Hepatocyte (in vitro differentiated cells): Measurements from ENCODE around the gene RASGEF1C.

Source experiments
- CTCF ChIP-seq: fragments of 200-600 bp; sonication (generic); IDR thresholded peaks from 2 replicates; pipeline ENCODE4 v1.5.1; 2016; ENCODE audit warnings: antibody characterized with exemption, mild to moderate bottlenecking; ENCODE audit not compliant: poor library complexity
- EZH2phosphoT487 ChIP-seq: fragments of 200-600 bp; sonication (generic); IDR thresholded peaks from one replicate; pipeline ENCODE4 v1.6.1; 2018; ENCODE audit warnings: antibody characterized with exemption, mild to moderate bottlenecking, low read depth, moderate library complexity; ENCODE audit not compliant: unreplicated experiment, severe bottlenecking

GRCh38 chr5:180204276-180204819 lies 4.7 kb downstream of the RASGEF1C start:
- no peak for TF ChIP-seq CTCF
- TF ChIP-seq EZH2phosphoT487: no peak
